PC-3 (cell line): ENCODE data around the gene WEE2. TPM values are rescaled to one million over a fixed set of nuclear protein-coding genes. Genes with fewer than 3 reads are reported as not detected.

Experiments used
- ATAC-seq: fragments of 200-7000 bp; cut with Tn5 transposase; 2 replicates; pipeline ENCODE4 v1.9.1; 2020; ENCODE audit warnings: mild to moderate bottlenecking, moderate library complexity
- BruUV-seq: library from RNA; stranded (reverse); fragments of 400-500 nt; replicated peaks from 2 replicates; lab custom pipeline; 2021; lab: Mats Ljungman, UMichigan
- CTCF ChIA-PET: fragments of 300-600 bp; sonication (Branson Sonifier 250); formaldehyde crosslinking; loops from one replicate; lab custom pipeline; 2022; ENCODE audit warnings: antibody characterized with exemption; lab: Charles Lee
- POLR2A ChIA-PET: fragments of 300-600 bp; sonication (Branson Sonifier 250); formaldehyde crosslinking; loops from one replicate; lab custom pipeline; 2022; ENCODE audit warnings: antibody characterized with exemption; ENCODE audit not compliant: unreplicated experiment; lab: Charles Lee
- DNase-seq: peaks from one replicate; pipeline ENCODE4 v3.0.0-alpha.2; 2015
- H2AFZ ChIP-seq: fragments of 300-600 bp; sonication (generic); 2 replicates; pipeline ENCODE4 v1.6.0; 2016; ENCODE audit warnings: antibody characterized with exemption, low read length
- H3F3A ChIP-seq: fragments of 300-600 bp; sonication (generic); one replicate; pipeline ENCODE4 v1.6.0; 2017; ENCODE audit warnings: antibody characterized with exemption, low read length, control low read depth, mild to moderate bottlenecking; ENCODE audit not compliant: unreplicated experiment
- H3K27ac ChIP-seq: fragments of 300-600 bp; sonication (generic); 2 replicates; pipeline ENCODE4 v1.5.1; 2016; ENCODE audit warnings: mild to moderate bottlenecking, low read length
- H3K27me3 ChIP-seq: fragments of 300-600 bp; sonication (generic); 2 replicates; pipeline ENCODE4 v1.6.1; 2016; ENCODE audit warnings: low read length, mixed read lengths
- H3K36me3 ChIP-seq: fragments of 300-600 bp; sonication (generic); 2 replicates; pipeline ENCODE4 v1.6.1; 2016; ENCODE audit warnings: low read depth, mixed run types, low read length, mixed read lengths
- H3K4me1 ChIP-seq: fragments of 300-600 bp; sonication (generic); 2 replicates; pipeline ENCODE4 v1.5.1; 2016; ENCODE audit warnings: low read length; ENCODE audit not compliant: insufficient read depth
- H3K4me2 ChIP-seq: fragments of 300-600 bp; sonication (generic); 2 replicates; pipeline ENCODE4 v1.6.0; 2016; ENCODE audit warnings: low read length
- H3K4me3 ChIP-seq: fragments of 300-600 bp; sonication (generic); 2 replicates; pipeline ENCODE4 v1.5.1; 2016; ENCODE audit warnings: mild to moderate bottlenecking, low read length, mixed read lengths
- H3K79me2 ChIP-seq: fragments of 300-600 bp; sonication (generic); 2 replicates; pipeline ENCODE4 v1.6.1; 2017; ENCODE audit warnings: low read length, mixed read lengths
- H3K9ac ChIP-seq: fragments of 300-600 bp; sonication (generic); 2 replicates; pipeline ENCODE4 v1.6.0; 2016; ENCODE audit warnings: mild to moderate bottlenecking, low read length
- H3K9me2 ChIP-seq: fragments of 300-600 bp; sonication (generic); replicated peaks from 2 replicates; pipeline ENCODE4 v1.6.1; 2016; ENCODE audit warnings: mixed run types, low read length, mixed read lengths
- H3K9me3 ChIP-seq: fragments of 300-600 bp; sonication (generic); 2 replicates; pipeline ENCODE4 v1.6.1; 2016; ENCODE audit warnings: low read length, mixed read lengths
- H4K20me1 ChIP-seq: fragments of 300-600 bp; sonication (generic); 2 replicates; pipeline ENCODE4 v1.6.1; 2016; ENCODE audit warnings: low read length, mixed read lengths
- CTCF ChIP-seq: fragments of 300-600 bp; sonication (generic); conservative IDR thresholded peaks from 2 replicates; pipeline ENCODE4 v1.5.1; 2017; ENCODE audit warnings: antibody characterized with exemption, low read depth, mild to moderate bottlenecking, low read length
- EZH2 ChIP-seq: fragments of 300-600 bp; sonication (generic); IDR thresholded peaks from one replicate; pipeline ENCODE4 v1.6.1; 2017; ENCODE audit warnings: antibody characterized with exemption, mild to moderate bottlenecking, low read length; ENCODE audit not compliant: unreplicated experiment
- EZH2phosphoT487 ChIP-seq: fragments of 300-600 bp; sonication (generic); IDR thresholded peaks from 2 replicates; pipeline ENCODE4 v1.6.1; 2018; ENCODE audit warnings: mild to moderate bottlenecking, antibody characterized with exemption, low read length, borderline replicate concordance
- intact Hi-C: fragments of 100-400 bp; cut with micrococcal nuclease; formaldehyde crosslinking; loops from 2 replicates; pipeline ENCODE4 v1.9.0; 2023
- total RNA-seq: library from RNA; depleted of rRNA; stranded (reverse); fragments of >200 nt; gene quantifications from 2 replicates; pipeline ENCODE4 v1.2.3, GENCODE V29; 2014

WEE2 gene
- total RNA-seq, 1 experiment from 2014 or later: not detected

GRCh38 chr7:141699860-141700259, 8.3 kb upstream of the WEE2 start:
- POLR2A ChIA-PET: no interaction called here
- H3K4me2 ChIP-seq: no peak overlapping the region
- H2AFZ ChIP-seq: no peak overlapping the region
- H3K27ac ChIP-seq: no peak overlapping the region
- TF ChIP-seq EZH2phosphoT487 (no peak), CTCF (no peak), EZH2 (no peak)
- H3F3A ChIP-seq: no peaks in the 10 kb centered on the region
- H3K4me1 ChIP-seq: peaks cover 68% of the 10 kb centered on the region
- intact Hi-C loops: loop anchor here (5.0 kb wide), 1 partner anchor 48 kb away; no protein-coding TSS in a partner anchor
- no peak for DNase-seq
- no peak for ATAC-seq
- no peaks in the 10 kb centered on the region for H3K9me2 ChIP-seq
- H3K27me3 ChIP-seq: no peaks in the 10 kb centered on the region
- no peak overlapping the region for H3K9ac ChIP-seq
- H3K4me3 ChIP-seq: no peak overlapping the region
- CTCF ChIA-PET: no interaction called here
- BruUV-seq: no TSS peak
- no peaks in the 10 kb centered on the region for H3K9me3 ChIP-seq
- peaks cover 44% of the 10 kb centered on the region for H3K79me2 ChIP-seq
- H3K36me3 ChIP-seq: no peaks in the 10 kb centered on the region
- H4K20me1 ChIP-seq: no peaks in the 10 kb centered on the region

- Histone ChIP-seq H3K4me3 (peak overlapping the region; percentile 67), H3K4me1 (peaks cover 70% of the 10 kb centered on the region), H3K27me3 (no peaks in the 10 kb centered on the region), H3K9ac (no peak overlapping the region; the same call in 1 of the 2 replicates), H3K4me2 (peak overlapping the region; percentile 87), H3K9me3 (no peaks in the 10 kb centered on the region), H3K79me2 (peaks cover 39% of the 10 kb centered on the region), H3K9me2 (no peaks in the 10 kb centered on the region), H2AFZ (0 out of 2 replicates have a peak overlapping the region, but pooled peaks have one; percentile 48), H3K27ac (no peak overlapping the region), H3K36me3 (no peaks in the 10 kb centered on the region), H3F3A (no peaks in the 10 kb centered on the region), H4K20me1 (no peaks in the 10 kb centered on the region)
- no TSS peak for BruUV-seq
- ChIA-PET POLR2A (no interaction called here), CTCF (interaction anchor here (0.5 kb wide), 1 partner anchor 18 kb away, joined by 3 read pairs; no protein-coding TSS in a partner anchor)
- intact Hi-C loops: no loop called here
- ATAC-seq (no peak), DNase-seq (no peak)
- TF ChIP-seq CTCF (no peak), EZH2 (no peak), EZH2phosphoT487 (no peak)
Observed at GRCh38 chr7:141700296-141700847, 7.8 kb upstream of the WEE2 start.

DNA sequence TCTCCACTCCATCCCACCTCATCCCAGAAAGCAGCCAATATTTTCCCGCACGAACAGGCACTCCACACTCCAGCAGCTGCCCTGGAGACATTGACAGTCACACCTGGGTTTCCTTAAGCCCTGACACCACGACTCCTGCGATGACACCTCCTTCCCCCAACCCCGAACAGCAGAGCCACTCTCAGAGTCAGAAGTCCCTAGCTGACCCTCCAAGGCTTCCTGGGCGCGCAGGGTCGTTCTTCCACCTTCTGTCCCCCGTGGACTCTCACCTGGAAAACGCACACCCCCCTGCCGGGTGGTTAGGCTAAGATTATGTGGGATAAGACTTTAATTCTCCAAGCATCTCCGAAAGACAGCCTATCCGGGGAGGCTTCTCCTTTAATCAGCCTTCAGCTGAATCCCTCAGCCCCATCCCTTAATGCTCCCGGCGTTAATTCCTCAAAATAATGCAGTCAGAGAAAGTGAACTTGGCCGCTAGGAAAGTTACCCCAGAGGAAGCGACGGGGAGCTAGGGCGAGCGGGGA, 7.2 kb upstream of the WEE2 start:
- peaks cover 67% of the 10 kb centered on the region for H3K4me1 ChIP-seq
- peak overlapping the region; percentile 67 for H3K4me3 ChIP-seq
- no peak overlapping the region for H3K27ac ChIP-seq
- peaks cover 39% of the 10 kb centered on the region for H3K79me2 ChIP-seq
- intact Hi-C loops: no loop called here
- no peaks in the 10 kb centered on the region for H3K27me3 ChIP-seq
- DNase-seq: no peak
- ChIA-PET POLR2A (no interaction called here), CTCF (interaction anchor here (0.5 kb wide), 1 partner anchor 17 kb away, joined by 3 read pairs; no protein-coding TSS in a partner anchor)
- no peaks in the 10 kb centered on the region for H3K36me3 ChIP-seq
- H3F3A ChIP-seq: no peaks in the 10 kb centered on the region
- no peak for TF ChIP-seq CTCF
- TF ChIP-seq EZH2: no peak
- no peak for TF ChIP-seq EZH2phosphoT487
- TSS peak; percentile 36 for BruUV-seq
- H4K20me1 ChIP-seq: no peaks in the 10 kb centered on the region
- 0 out of 2 replicates have a peak overlapping the region, but pooled peaks have one; percentile 48 for H2AFZ ChIP-seq
- no peaks in the 10 kb centered on the region for H3K9me3 ChIP-seq
- peak overlapping the region; percentile 87 for H3K4me2 ChIP-seq
- H3K9me2 ChIP-seq: no peaks in the 10 kb centered on the region
- peak overlapping the region; percentile 26; the same call in 1 of the 2 replicates for H3K9ac ChIP-seq
- peak; percentile 4; the same call in 1 of the 2 replicates for ATAC-seq
